Smooth muscle cell of the umbilical artery (primary cell): Measurements from ENCODE around the gene ATP2C2. TPM values are rescaled to one million over a fixed set of nuclear protein-coding genes. Genes with fewer than 3 reads are reported as not detected.

ENCODE experiments used
- total RNA-seq: library from RNA; depleted of rRNA; stranded (reverse); fragments of >200 nt; gene quantifications from 2 replicates; pipeline ENCODE4 v1.2.3, GENCODE V29; 2014

The ATP2C2 gene, protein sequence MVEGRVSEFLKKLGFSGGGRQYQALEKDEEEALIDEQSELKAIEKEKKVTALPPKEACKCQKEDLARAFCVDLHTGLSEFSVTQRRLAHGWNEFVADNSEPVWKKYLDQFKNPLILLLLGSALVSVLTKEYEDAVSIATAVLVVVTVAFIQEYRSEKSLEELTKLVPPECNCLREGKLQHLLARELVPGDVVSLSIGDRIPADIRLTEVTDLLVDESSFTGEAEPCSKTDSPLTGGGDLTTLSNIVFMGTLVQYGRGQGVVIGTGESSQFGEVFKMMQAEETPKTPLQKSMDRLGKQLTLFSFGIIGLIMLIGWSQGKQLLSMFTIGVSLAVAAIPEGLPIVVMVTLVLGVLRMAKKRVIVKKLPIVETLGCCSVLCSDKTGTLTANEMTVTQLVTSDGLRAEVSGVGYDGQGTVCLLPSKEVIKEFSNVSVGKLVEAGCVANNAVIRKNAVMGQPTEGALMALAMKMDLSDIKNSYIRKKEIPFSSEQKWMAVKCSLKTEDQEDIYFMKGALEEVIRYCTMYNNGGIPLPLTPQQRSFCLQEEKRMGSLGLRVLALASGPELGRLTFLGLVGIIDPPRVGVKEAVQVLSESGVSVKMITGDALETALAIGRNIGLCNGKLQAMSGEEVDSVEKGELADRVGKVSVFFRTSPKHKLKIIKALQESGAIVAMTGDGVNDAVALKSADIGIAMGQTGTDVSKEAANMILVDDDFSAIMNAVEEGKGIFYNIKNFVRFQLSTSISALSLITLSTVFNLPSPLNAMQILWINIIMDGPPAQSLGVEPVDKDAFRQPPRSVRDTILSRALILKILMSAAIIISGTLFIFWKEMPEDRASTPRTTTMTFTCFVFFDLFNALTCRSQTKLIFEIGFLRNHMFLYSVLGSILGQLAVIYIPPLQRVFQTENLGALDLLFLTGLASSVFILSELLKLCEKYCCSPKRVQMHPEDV
- total RNA-seq = not detected in 2 replicates

DNA sequence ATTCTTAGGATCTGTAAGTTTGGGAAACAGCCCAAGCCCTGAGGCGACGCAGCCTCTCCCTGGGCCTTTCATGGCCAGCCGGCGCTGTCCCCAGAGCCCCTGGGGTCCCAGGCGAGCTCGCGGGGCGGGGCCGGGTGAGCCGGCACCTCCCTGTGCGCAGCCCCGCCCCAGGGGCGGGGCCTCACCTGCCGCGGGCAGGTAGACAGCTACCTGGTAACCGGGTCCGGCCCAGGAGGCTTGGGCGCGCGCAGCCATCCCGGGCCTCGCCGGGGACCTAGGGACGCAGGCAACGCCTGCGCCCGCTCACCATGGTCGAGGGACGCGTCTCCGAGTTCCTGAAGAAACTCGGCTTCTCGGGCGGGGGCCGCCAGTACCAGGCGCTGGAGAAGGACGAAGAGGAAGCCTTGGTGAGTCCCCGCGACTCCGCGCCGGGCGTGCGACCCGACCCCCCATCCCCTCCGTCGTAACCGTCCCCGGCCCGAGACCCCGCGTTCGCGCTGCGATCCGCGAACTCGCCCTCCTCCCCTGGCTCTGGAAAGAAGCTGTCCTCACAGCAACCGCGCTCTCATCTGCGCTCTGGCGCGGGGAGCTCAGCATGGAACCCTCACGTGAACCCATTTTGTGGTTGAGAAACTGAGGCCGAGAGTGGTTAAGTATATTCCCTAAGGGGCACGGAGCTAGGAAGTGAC lies at the start of gene ATP2C2:
Gene ATP2C2, plus strand, starts transcription at position 231 of the 689 bp plus-strand sequence. Its CDS starts 78 bp downstream, at position 309.

DNA sequence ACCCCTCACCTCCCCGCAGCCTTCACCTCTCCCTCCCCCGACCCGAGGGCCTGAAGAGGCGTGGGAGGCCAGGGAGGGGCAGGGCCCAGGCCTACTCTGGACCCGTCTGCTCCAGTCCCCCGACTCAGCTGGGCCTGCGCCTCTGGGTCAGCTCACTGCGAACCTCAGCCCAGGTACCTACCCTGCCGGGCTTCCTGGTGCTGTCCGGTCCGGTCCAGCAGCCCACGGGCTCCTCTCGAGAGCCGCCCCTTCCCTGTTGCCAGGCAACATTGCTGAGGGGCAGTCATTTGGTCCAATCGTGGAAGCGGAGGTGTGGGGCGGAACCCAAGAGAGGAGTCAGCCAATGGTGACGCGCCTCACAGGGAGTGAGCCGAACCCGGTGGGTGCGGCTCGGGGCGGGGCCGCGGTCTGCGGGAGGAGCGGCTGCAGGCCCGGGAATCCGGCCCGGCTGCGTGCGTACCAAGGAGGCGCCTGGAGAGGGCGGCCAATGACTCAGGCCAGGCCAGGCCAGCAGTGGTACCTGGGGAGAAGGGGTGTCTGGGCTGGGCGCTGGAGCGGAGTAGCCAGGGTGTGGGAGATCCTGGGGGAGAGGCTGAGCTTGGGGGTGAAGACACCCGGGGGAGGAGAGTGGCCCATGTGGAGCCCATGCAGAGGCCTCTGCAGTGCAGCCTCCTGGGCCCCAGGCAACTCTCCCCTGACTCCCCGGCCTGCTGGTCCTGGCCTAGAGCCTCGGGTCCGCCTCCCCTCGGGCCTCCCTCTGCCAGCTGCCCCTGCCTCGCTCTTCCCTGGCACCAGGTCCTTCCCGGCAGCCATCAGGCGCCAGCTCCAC lies 136.3 kb downstream of the ATP2C2 start, which contains the start of gene MEAK7:
Gene MEAK7, minus strand, starts transcription at position 240 of the 829 bp plus-strand sequence. CDS start 6,573 bp downstream, outside the sequence.

Other genes with a start within 250 kb of the ATP2C2 start
- gene HSDL1, start 223.4 kb upstream of the ATP2C2 start, total RNA-seq = 28.2 and 34.7 TPM in 2 replicates
- under 0.01 TPM in 1 of 2 replicates, not detected in the other for gene DNAAF1, start 223.2 kb upstream of the ATP2C2 start, total RNA-seq
- 15.7 and 19.0 TPM in 2 replicates for gene TAF1C, start 181.5 kb upstream of the ATP2C2 start, total RNA-seq
- not detected in 2 replicates for gene ADAD2, start 177.4 kb upstream of the ATP2C2 start, total RNA-seq
- not detected in 2 replicates for gene KCNG4, start 128.5 kb upstream of the ATP2C2 start, total RNA-seq
- 0.05 and 12.5 TPM in 2 replicates for gene WFDC1, start 73.7 kb upstream of the ATP2C2 start, total RNA-seq
- 14.8 and 50.7 TPM in 2 replicates for gene MEAK7, start 136.1 kb downstream of the ATP2C2 start, total RNA-seq
- 165 and 261 TPM in 2 replicates for gene COTL1, start 249.5 kb downstream of the ATP2C2 start, total RNA-seq